GM21576 (cell line): ENCODE results near the gene CDKAL1.
"Not testable (repeated sequence)": the region's sequence is repeated elsewhere in the genome, so short reads cannot be mapped to it uniquely, and the experiment has no call there.

Experiments used
- ATAC-seq: cut with Tn5 transposase; IDR thresholded peaks from one replicate; pipeline ENCODE4 v1.9.1; 2021; ENCODE audit warnings: mild to moderate bottlenecking, moderate library complexity; ENCODE audit not compliant: unreplicated experiment

CDKAL1 gene

DNA sequence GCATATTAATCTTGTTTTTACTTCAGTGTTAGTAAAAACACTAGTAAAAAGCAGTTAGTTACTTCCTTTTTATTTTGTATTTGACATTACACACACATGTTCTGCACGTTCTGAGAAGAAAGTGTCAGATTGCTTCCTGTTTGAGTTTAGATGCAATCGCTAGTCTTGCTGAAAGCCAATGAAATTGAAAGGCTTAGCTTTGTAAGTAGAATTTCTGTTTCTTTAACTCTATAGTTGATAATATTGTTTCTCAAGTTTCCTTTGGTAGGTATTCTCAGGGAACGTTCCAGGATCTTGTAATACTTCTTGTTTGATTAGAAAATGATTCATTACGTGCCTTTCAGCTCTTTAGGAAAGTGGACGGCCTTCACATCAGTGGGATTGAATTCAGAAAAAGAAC lies 55.0 kb downstream of the CDKAL1 start:
- no peak for ATAC-seq

DNA sequence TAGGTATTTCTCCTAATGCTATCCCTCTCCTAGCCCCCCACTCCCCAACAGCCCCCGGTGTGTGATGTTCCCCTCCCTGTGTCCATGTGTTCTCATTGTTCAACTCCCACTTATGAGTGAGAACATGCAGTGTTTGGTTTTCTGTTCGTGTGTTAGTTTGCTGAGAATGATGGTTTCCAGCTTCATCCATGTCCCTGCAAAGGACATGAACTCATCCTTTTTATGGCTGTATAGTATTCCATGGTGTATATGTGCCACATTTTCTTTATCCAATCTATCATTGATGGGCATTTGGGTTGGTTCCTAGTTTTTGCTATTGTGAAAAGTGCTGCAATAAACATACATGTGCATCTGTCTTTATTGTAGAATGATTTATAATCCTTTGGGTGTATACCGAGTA lies 56.2 kb downstream of the CDKAL1 start:
- not testable (repeated sequence) for ATAC-seq

DNA sequence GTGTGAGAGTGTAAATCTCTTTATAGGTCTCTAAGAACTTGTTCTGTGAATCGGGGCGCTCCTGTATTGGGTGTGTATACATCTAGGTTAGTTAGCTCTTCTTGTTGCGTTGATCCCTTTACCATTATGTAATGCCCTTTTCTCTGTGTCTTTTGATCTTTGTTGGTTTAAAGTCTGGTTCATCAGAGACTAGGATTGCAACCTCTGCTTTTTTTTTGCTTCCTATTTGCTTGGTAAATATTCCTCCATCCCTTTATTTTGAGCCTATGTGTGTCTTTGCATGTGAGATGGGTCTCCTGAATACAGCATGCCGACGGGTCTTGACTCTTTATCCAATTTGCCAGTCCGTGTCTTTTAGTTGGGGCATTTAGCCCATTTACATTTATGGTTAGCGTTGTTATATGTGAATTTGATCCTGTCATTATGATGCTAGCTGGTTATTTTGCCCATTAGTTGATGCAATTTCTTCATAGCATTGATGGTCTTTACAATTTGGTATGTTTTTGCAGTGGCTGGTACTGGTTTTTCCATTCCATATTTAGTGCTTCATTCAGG lies 60.1 kb downstream of the CDKAL1 start:
- ATAC-seq = not testable (repeated sequence)

- ATAC-seq = no peak
These were observed 65.2 kb downstream of the CDKAL1 start for GRCh38 chr6:20599302-20600051.

DNA sequence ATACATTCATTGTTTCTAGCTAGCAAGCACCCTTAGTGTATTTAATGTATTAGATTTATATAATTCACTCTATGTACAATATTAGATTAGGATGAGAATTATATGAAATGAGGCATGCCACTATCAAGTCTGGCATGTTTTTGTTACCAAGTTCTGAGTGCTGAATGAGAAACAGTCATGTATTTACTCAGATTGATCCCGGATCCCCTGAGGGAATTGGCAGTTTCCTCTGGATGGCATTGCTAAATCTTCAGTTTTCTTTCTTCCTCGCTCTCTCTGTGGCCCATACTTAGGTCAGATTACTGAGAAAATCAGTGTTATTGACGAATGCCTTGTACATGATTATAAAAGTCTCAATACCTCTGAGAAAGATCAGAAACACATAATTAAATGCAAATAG lies 66.6 kb downstream of the CDKAL1 start:
- ATAC-seq = no peak

DNA sequence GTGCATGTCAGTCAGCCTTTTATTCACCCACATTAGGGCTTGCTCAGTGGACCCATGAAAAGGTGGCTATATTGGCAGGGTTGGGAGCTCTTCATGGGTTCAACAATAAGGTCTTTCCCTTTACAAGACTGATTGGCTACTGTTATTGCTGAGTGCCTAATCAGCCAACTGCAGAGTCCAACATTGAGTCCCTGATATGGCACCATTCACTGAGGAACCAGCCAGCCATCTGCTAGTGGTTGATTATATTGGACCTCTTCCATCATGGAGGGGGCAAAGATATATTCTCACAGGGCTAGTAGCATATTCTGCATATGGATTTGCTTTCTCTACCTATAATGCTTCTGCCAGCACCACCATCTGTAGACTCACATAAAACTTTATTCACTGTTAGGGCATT lies 69.9 kb downstream of the CDKAL1 start:
- ATAC-seq = no peak

DNA sequence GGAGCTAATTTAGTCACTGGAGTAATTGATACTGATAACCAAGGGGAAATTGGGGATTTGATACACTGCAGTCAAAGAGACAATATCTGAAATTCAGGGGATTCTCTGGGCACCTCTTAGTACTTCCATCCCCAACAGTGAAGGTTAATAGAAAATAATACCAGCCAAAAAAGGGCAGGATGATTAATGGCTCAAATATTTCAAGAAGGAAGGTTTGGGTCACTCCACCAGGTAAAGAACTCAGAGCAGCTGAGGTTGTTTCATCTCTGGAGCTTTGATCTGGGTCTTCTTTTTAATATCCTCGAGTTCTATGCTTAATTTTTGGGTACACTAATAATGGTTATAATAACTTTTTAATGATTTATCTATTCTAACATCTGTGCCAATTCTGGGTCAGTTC lies 70.8 kb downstream of the CDKAL1 start:
- no peak for ATAC-seq

- ATAC-seq = no peak
These were observed 71.3 kb downstream of the CDKAL1 start for GRCh38 chr6:20605581-20605980.

DNA sequence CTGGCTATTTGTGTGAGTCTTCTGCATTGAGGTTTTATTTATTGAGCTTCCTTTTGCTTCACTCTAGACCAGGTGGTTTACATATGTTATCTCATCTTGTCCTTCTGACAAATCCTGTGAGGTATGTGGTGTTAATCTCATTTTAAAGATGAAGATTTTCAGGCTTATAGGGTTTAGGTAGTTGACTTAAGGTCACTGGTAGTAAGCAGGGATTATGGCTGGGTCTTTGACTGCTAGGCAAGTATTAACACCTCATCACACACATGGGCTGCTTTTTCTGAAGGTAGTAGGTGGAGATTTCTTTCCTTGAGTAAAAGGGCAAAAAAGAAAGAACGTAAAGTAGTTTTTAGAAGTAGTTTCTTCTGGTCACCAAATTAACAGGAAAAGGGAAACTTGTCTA lies 72.6 kb downstream of the CDKAL1 start:
- no peak for ATAC-seq

- ATAC-seq = no peak
These were observed 74.1 kb downstream of the CDKAL1 start for GRCh38 chr6:20608356-20608755.

GRCh38 chr6:20608905-20609304 lies 74.6 kb downstream of the CDKAL1 start:
- ATAC-seq = no peak

DNA sequence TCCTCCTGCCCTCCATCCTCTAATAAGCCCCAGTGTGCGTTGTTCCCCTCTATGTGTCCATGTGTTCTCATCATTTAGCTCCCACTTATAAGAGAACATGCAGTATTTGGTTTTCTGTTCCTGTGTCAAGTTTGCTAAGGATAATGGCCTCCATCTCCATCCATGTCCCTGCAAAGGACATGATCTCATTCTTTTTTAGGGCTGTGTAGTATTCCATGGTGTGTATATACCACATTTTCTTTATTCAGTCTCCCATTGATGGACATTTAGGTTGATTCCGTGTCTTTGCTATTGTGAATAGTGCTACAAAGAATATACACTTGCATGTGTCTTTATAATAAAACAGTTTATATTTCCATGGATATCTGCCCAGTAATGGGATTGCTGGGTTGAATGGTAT lies 75.7 kb downstream of the CDKAL1 start:
- ATAC-seq = not testable (repeated sequence)

GRCh38 chr6:20610636-20611370 lies 76.5 kb downstream of the CDKAL1 start:
- no peak for ATAC-seq

- ATAC-seq = not testable (repeated sequence)
These were observed 83.3 kb downstream of the CDKAL1 start for GRCh38 chr6:20617537-20617936.

DNA sequence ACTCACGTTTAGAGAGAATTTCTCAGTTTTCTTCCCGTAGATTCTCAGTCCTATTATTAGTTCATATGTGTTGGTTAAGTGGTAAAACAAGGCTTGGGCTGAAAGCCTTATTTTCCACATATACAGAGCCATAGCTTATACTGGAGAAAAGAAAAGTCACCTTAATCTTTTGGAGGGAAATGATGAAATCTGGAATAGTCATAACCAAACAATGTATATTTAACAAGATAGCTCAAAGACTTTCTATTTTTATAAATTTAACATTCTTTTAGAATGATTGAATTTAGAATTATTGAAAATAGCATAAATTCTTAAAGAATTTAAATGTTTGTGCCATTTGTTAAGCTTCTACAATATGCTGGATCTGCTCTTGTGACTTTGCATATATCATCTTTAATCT lies 85.8 kb downstream of the CDKAL1 start:
- ATAC-seq = no peak

DNA sequence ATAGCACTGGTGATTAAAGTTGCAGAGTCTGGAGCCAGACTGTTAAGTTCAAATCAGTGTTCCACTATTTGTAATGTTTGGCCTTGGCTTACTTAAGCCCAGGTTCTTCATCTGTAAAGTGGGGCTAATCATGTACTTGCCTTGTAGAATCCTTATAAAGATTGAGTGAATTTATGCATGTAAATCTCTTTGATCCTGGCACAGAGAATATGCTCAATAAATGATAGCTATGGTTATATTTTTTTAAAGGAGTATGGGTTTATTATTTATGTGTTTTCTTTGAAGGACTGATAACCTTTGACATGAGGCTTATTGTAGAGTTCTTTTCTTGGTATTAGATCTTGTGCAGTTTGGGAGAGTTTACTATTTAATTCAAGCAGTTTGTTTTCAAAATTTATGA lies 89.5 kb downstream of the CDKAL1 start:
- ATAC-seq = no peak

GRCh38 chr6:20626165-20626564 lies 91.9 kb downstream of the CDKAL1 start:
- ATAC-seq = no peak

DNA sequence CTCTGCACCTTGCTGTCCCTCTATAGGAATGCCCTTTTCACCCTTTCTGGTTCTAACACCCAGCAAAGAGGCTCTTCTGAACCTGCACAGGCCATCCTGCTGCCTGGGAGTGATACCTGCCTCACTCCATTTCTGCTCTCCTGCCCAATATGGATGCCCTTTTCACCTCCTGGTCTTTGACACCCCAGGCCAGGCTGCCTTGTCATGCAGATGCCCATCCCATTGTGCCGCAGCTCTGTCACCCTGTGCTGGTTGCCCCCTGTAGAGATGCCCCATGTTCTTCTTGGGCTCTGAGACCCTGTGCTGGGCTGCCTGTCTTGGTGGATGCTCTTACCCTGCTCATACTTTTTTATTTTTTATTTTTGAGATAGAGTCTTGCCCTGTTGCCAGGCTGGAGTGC lies 95.3 kb downstream of the CDKAL1 start:
- ATAC-seq = no peak

DNA sequence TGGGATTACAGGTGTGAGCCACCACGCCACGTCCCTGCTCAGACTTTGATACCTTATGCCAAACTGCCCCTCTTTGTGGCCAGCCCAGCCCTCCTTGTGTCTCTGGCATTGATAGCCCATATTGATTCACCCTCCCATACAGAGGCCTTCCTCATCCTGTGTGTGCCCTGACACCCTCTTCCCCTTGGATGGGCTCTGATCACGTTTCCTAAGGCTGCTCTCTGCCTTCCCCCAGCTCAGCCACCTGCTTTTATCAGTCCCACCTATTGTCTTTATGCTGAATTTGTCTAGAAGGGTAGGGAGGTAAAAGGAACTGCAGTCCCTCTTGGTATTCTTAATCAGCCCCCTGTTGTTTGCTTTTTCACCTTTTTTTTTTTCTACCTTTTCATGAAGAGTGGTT lies 95.9 kb downstream of the CDKAL1 start:
- ATAC-seq = no peak

DNA sequence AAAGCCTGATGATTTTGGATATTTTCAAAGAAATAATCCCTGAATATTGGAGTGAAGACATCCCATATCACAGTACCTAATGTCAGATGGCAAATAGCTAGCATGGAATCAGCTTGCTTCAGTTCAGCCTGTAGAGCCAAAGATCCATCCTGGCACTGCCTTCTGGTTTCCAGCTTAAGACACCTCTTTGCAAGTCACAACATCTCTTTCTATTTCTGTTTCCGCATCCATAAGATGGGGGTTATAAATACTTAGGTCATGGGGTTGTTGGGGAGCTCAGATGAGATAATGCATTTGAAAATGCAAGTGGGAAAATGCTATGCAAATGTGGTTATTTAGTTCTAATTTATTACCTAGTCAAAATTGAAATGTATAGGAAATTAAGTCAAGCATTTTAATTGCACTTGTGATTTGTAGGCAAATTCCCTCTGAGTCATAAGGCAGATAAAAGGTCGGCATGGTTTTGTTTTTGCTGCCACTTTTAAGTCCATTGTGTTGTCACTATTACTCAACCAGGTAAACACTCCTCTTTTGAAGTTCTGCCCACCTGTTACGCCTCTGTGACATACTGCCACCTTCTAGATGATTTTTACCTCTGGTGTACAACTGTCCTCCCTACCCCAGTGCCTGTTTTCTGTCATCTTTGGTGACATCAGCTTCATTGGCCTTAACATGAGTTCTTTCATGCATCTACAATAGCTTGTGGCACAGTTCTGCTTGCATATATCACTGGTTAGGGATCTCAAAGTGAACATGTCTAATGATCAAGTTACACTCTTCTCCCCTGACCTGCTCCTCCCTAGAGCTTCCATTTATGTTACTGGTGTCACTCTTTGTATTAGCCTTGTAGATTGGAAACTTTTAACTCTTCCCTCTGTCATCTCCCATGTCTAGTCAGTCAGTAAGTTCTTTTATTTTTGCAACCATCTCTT lies 96.6 kb downstream of the CDKAL1 start:
- no peak for ATAC-seq

GRCh38 chr6:20631549-20631924 lies 97.3 kb downstream of the CDKAL1 start:
- ATAC-seq = no peak
